Mesendoderm (in vitro differentiated cells): ENCODE measurements around the gene NT5E.

Experiments used
- DNase-seq: peaks from one replicate; pipeline ENCODE4 v3.0.0; 2013
- H2AK5ac ChIP-seq: 2 replicates; pipeline ENCODE4 v1.6.1; 2013; ENCODE audit warnings: low read length, inconsistent platforms
- H2BK120ac ChIP-seq: 2 replicates; pipeline ENCODE4 v1.6.1; 2013; ENCODE audit warnings: low read depth, mild to moderate bottlenecking, low read length, moderate library complexity, mixed read lengths
- H2BK15ac ChIP-seq: replicated peaks from 2 replicates; pipeline ENCODE4 v1.6.1; 2013; ENCODE audit warnings: low read depth, mild to moderate bottlenecking, moderate library complexity
- H2BK5ac ChIP-seq: 2 replicates; pipeline ENCODE4 v1.6.1; 2013; ENCODE audit warnings: low read length, inconsistent platforms
- H3K18ac ChIP-seq: 2 replicates; pipeline ENCODE4 v1.6.1; 2013; ENCODE audit warnings: mild to moderate bottlenecking, low read length, mixed read lengths
- H3K23ac ChIP-seq: one replicate; pipeline ENCODE4 v1.6.1; 2013; ENCODE audit warnings: low read length
- H3K27ac ChIP-seq: 2 replicates; pipeline ENCODE4 v1.5.1; 2013; ENCODE audit warnings: low read depth, mild to moderate bottlenecking, inconsistent platforms, low read length, moderate library complexity
- H3K27me3 ChIP-seq: 2 replicates; pipeline ENCODE4 v1.6.1; 2013; ENCODE audit warnings: low read length, control low read depth, mild to moderate bottlenecking, inconsistent platforms; ENCODE audit not compliant: insufficient read depth, poor library complexity
- H3K36me3 ChIP-seq: 2 replicates; pipeline ENCODE4 v1.6.1; 2013; ENCODE audit warnings: low read length, inconsistent platforms; ENCODE audit not compliant: control insufficient read depth, insufficient read depth
- H3K4ac ChIP-seq: one replicate; pipeline ENCODE4 v1.6.1; 2013; ENCODE audit warnings: low read depth, mild to moderate bottlenecking, low read length, moderate library complexity
- H3K4me1 ChIP-seq: 2 replicates; pipeline ENCODE4 v1.6.1; 2013; ENCODE audit warnings: low read depth, low read length, inconsistent platforms; ENCODE audit not compliant: control insufficient read depth
- H3K4me2 ChIP-seq: 2 replicates; pipeline ENCODE4 v1.6.1; 2013; ENCODE audit warnings: low read length
- H3K4me3 ChIP-seq: 2 replicates; pipeline ENCODE4 v1.5.1; 2013; ENCODE audit warnings: mild to moderate bottlenecking, low read length
- H3K56ac ChIP-seq: one replicate; pipeline ENCODE4 v1.6.1; 2013; ENCODE audit warnings: low read length
- H3K79me1 ChIP-seq: 2 replicates; pipeline ENCODE4 v1.6.1; 2013; ENCODE audit warnings: low read length, inconsistent platforms
- H3K79me2 ChIP-seq: 2 replicates; pipeline ENCODE4 v1.6.1; 2013; ENCODE audit warnings: mild to moderate bottlenecking, low read length; ENCODE audit not compliant: control insufficient read depth, insufficient read depth
- H3K9ac ChIP-seq: 2 replicates; pipeline ENCODE4 v1.6.1; 2013; ENCODE audit warnings: low read length, inconsistent platforms
- H4K5ac ChIP-seq: one replicate; pipeline ENCODE4 v1.6.1; 2013; ENCODE audit warnings: low read length
- H4K8ac ChIP-seq: one replicate; pipeline ENCODE4 v1.6.1; 2013; ENCODE audit warnings: low read depth, mild to moderate bottlenecking, control low read depth, low read length, moderate library complexity
- WGBS: extraction: QIAGEN DNeasy Blood & Tissue Kit; methylation state at CpG from one replicate; pipeline ENCODE4 v1.1.7; 2013; ENCODE audit warnings: low lambda C conversion rate, missing lambda C conversion rate; ENCODE audit not compliant: insufficient coverage; ENCODE audit errors: extremely low coverage; 5-methylcytosine and 5-hydroxymethylcytosine counted together

Gene NT5E

GRCh38 chr6:85483846-85484245, 34.0 kb downstream of the NT5E start:
- Histone ChIP-seq H4K5ac (no peak overlapping the region), H4K8ac (no peak overlapping the region), H3K36me3 (no peaks in the 10 kb centered on the region), H3K18ac (no peak overlapping the region), H3K56ac (no peak overlapping the region), H2AK5ac (no peak overlapping the region), H3K4me1 (no peaks in the 10 kb centered on the region), H3K4me3 (no peak overlapping the region), H3K9ac (no peak overlapping the region), H2BK15ac (no peak overlapping the region), H3K23ac (no peak overlapping the region), H3K79me1 (no peaks in the 10 kb centered on the region), H2BK120ac (no peak overlapping the region), H2BK5ac (no peak overlapping the region), H3K27me3 (no peaks in the 10 kb centered on the region), H3K79me2 (no peaks in the 10 kb centered on the region), H3K27ac (no peak overlapping the region), H3K4me2 (no peak overlapping the region), H3K4ac (no peak overlapping the region)
- no peak for DNase-seq
- WGBS = no CpG with 5 or more reads among the region's 4 CpGs

- H2AK5ac ChIP-seq = no peak overlapping the region
- no peak overlapping the region for H2BK120ac ChIP-seq
- no peaks in the 10 kb centered on the region for H3K79me1 ChIP-seq
- H4K8ac ChIP-seq = no peak overlapping the region
- H3K23ac ChIP-seq = no peak overlapping the region
- H3K4me1 ChIP-seq = no peaks in the 10 kb centered on the region
- no peaks in the 10 kb centered on the region for H3K79me2 ChIP-seq
- H4K5ac ChIP-seq = no peak overlapping the region
- no peak overlapping the region for H3K9ac ChIP-seq
- no peak for DNase-seq
- H3K18ac ChIP-seq = no peak overlapping the region
- H3K4me3 ChIP-seq = no peak overlapping the region
- no peak overlapping the region for H2BK15ac ChIP-seq
- H3K4me2 ChIP-seq = no peak overlapping the region
- H3K27me3 ChIP-seq = no peaks in the 10 kb centered on the region
- WGBS = no CpG with 5 or more reads among the region's 5 CpGs
- H2BK5ac ChIP-seq = no peak overlapping the region
- H3K36me3 ChIP-seq = no peaks in the 10 kb centered on the region
- no peak overlapping the region for H3K56ac ChIP-seq
- H3K27ac ChIP-seq = no peak overlapping the region
- no peak overlapping the region for H3K4ac ChIP-seq
These were observed 35.1 kb downstream of the NT5E start for GRCh38 chr6:85484948-85485347.

- no peak overlapping the region for H4K8ac ChIP-seq
- no peak overlapping the region for H3K27ac ChIP-seq
- H3K4me2 ChIP-seq = no peak overlapping the region
- no peaks in the 10 kb centered on the region for H3K27me3 ChIP-seq
- H3K36me3 ChIP-seq = no peaks in the 10 kb centered on the region
- H3K23ac ChIP-seq = no peak overlapping the region
- no peak overlapping the region for H2BK15ac ChIP-seq
- no peak overlapping the region for H2BK5ac ChIP-seq
- no peak overlapping the region for H3K56ac ChIP-seq
- no peaks in the 10 kb centered on the region for H3K79me1 ChIP-seq
- H3K18ac ChIP-seq = no peak overlapping the region
- no peaks in the 10 kb centered on the region for H3K4me1 ChIP-seq
- H2BK120ac ChIP-seq = no peak overlapping the region
- no peak overlapping the region for H3K9ac ChIP-seq
- no peak for DNase-seq
- no peaks in the 10 kb centered on the region for H3K79me2 ChIP-seq
- H3K4ac ChIP-seq = no peak overlapping the region
- WGBS = no CpG with 5 or more reads among the region's 6 CpGs
- no peak overlapping the region for H2AK5ac ChIP-seq
- H3K4me3 ChIP-seq = no peak overlapping the region
- no peak overlapping the region for H4K5ac ChIP-seq
These were observed 40.8 kb downstream of the NT5E start for GRCh38 chr6:85490516-85491248.

GRCh38 chr6:85493389-85493788, 43.5 kb downstream of the NT5E start:
- no peaks in the 10 kb centered on the region for H3K4me1 ChIP-seq
- H2BK5ac ChIP-seq = no peak overlapping the region
- no peak overlapping the region for H3K27ac ChIP-seq
- no peak overlapping the region for H3K23ac ChIP-seq
- no peak overlapping the region for H3K18ac ChIP-seq
- no peaks in the 10 kb centered on the region for H3K79me1 ChIP-seq
- no peak overlapping the region for H3K56ac ChIP-seq
- H4K8ac ChIP-seq = no peak overlapping the region
- DNase-seq = no peak
- no peaks in the 10 kb centered on the region for H3K27me3 ChIP-seq
- no peak overlapping the region for H3K4me2 ChIP-seq
- H3K79me2 ChIP-seq = no peaks in the 10 kb centered on the region
- no peak overlapping the region for H3K4ac ChIP-seq
- no peak overlapping the region for H3K4me3 ChIP-seq
- no peaks in the 10 kb centered on the region for H3K36me3 ChIP-seq
- H4K5ac ChIP-seq = no peak overlapping the region
- WGBS = no CpG with 5 or more reads among the region's 1 CpG
- H2BK120ac ChIP-seq = no peak overlapping the region
- no peak overlapping the region for H3K9ac ChIP-seq
- no peak overlapping the region for H2AK5ac ChIP-seq
- no peak overlapping the region for H2BK15ac ChIP-seq

GRCh38 chr6:85494547-85495536, 45.0 kb downstream of the NT5E start:
- no peak overlapping the region for H3K4me3 ChIP-seq
- H3K79me1 ChIP-seq = no peaks in the 10 kb centered on the region
- no peaks in the 10 kb centered on the region for H3K27me3 ChIP-seq
- H3K4me2 ChIP-seq = no peak overlapping the region
- no peak overlapping the region for H3K9ac ChIP-seq
- H3K36me3 ChIP-seq = no peaks in the 10 kb centered on the region
- no peak for DNase-seq
- H3K23ac ChIP-seq = no peak overlapping the region
- no CpG with 5 or more reads among the region's 5 CpGs for WGBS
- H3K4ac ChIP-seq = no peak overlapping the region
- H2AK5ac ChIP-seq = no peak overlapping the region
- no peak overlapping the region for H3K27ac ChIP-seq
- H4K5ac ChIP-seq = no peak overlapping the region
- no peaks in the 10 kb centered on the region for H3K79me2 ChIP-seq
- H2BK15ac ChIP-seq = no peak overlapping the region
- no peak overlapping the region for H4K8ac ChIP-seq
- no peak overlapping the region for H3K56ac ChIP-seq
- H3K4me1 ChIP-seq = no peaks in the 10 kb centered on the region
- no peak overlapping the region for H2BK5ac ChIP-seq
- H2BK120ac ChIP-seq = no peak overlapping the region
- no peak overlapping the region for H3K18ac ChIP-seq
